Osteocyte (in vitro differentiated cells): Measurements from ENCODE around the gene STARD13. TPM values are rescaled to one million over a fixed set of nuclear protein-coding genes. Genes with fewer than 3 reads are reported as not detected.

Experiments
- DNase-seq: peaks from one replicate; pipeline ENCODE4 v3.0.0; 2021; ENCODE audit warnings: mixed read lengths; ENCODE audit not compliant: unreplicated experiment; ENCODE audit errors: extremely low spot score
- H3K27ac Mint-ChIP-seq: one replicate; pipeline ENCODE4 v1.8.0; 2021; ENCODE audit warnings: mild to moderate bottlenecking, mixed read lengths; ENCODE audit not compliant: unreplicated experiment
- H3K27me3 Mint-ChIP-seq: one replicate; pipeline ENCODE4 v1.8.0; 2021; ENCODE audit warnings: mixed read lengths; ENCODE audit not compliant: unreplicated experiment
- H3K36me3 Mint-ChIP-seq: one replicate; pipeline ENCODE4 v1.8.0; 2021; ENCODE audit warnings: mixed read lengths; ENCODE audit not compliant: unreplicated experiment
- H3K4me1 Mint-ChIP-seq: one replicate; pipeline ENCODE4 v1.8.0; 2021; ENCODE audit warnings: mixed read lengths; ENCODE audit not compliant: unreplicated experiment
- H3K4me3 Mint-ChIP-seq: one replicate; pipeline ENCODE4 v1.8.0; 2021; ENCODE audit warnings: mild to moderate bottlenecking, moderate library complexity, mixed read lengths; ENCODE audit not compliant: unreplicated experiment
- H3K9me3 Mint-ChIP-seq: one replicate; pipeline ENCODE4 v1.8.0; 2021; ENCODE audit warnings: mixed read lengths; ENCODE audit not compliant: unreplicated experiment
- total RNA-seq: library from RNA; stranded (reverse); gene quantifications from 2 replicates; pipeline ENCODE4 v1.2.1, GENCODE V29; 2021
- TF ChIP-seq, protein P1 (sequence below): fragments of 200-600 bp; sonication (generic); IDR thresholded peaks from 2 replicates; pipeline ENCODE4 v1.5.0; 2021; ENCODE audit warnings: antibody characterized with exemption, mild to moderate bottlenecking, moderate library complexity

The STARD13 gene
- total RNA-seq, 1 donor from 2014 or later, result 72.0 TPM

DNA sequence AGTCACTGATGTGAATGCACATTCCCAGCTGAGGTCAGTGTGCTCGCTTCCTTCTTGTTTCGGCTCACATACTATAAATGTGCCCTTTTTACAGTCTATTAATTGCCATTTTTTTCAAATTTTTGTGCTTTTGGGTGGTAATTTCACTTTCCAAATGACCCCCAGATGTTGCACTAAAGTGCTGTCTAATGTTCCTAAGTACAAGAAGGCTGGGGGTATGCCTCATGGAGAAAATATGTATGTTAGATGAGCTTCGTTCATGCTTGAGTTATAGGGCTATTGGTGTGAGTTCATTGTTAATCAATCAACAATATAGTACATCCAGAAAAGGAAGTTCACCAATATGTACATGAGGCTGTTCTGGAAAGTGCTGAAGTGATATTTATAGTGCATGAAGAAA is 184.7 kb downstream of the STARD13 start:
- H3K4me3 Mint-ChIP-seq, result no peak overlapping the region
- TF ChIP-seq, protein P1, sequence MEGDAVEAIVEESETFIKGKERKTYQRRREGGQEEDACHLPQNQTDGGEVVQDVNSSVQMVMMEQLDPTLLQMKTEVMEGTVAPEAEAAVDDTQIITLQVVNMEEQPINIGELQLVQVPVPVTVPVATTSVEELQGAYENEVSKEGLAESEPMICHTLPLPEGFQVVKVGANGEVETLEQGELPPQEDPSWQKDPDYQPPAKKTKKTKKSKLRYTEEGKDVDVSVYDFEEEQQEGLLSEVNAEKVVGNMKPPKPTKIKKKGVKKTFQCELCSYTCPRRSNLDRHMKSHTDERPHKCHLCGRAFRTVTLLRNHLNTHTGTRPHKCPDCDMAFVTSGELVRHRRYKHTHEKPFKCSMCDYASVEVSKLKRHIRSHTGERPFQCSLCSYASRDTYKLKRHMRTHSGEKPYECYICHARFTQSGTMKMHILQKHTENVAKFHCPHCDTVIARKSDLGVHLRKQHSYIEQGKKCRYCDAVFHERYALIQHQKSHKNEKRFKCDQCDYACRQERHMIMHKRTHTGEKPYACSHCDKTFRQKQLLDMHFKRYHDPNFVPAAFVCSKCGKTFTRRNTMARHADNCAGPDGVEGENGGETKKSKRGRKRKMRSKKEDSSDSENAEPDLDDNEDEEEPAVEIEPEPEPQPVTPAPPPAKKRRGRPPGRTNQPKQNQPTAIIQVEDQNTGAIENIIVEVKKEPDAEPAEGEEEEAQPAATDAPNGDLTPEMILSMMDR, result no peak
- DNase-seq, result no peak
- H3K4me1 Mint-ChIP-seq, result peaks cover 9% of the 10 kb centered on the region
- peaks cover 31% of the 10 kb centered on the region for H3K36me3 Mint-ChIP-seq
- peaks cover 14% of the 10 kb centered on the region for H3K9me3 Mint-ChIP-seq
- H3K27me3 Mint-ChIP-seq, result no peaks in the 10 kb centered on the region
- no peak overlapping the region for H3K27ac Mint-ChIP-seq

DNA sequence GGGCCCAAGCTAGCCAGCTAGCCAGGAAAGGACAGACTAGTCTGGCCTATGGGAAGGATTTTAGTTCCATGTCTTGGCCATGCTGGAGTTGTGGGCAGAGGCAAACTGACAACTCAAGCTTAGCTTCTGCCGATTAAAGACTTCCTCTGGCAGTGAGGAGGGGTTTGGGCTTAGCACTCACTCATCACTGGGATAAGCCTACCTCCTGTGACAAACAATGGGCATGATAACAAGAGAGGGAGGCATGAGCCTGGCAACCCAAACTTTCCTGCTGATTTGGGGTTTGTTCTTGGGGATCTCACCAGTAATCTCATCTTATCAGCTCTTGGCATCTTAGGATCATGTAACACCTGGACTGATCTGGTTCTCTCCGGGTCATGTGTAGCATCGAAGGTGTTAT is 185.7 kb downstream of the STARD13 start:
- H3K27ac Mint-ChIP-seq, result no peak overlapping the region
- no peak for DNase-seq
- no peak overlapping the region for H3K4me3 Mint-ChIP-seq
- peaks cover 23% of the 10 kb centered on the region for H3K36me3 Mint-ChIP-seq
- H3K4me1 Mint-ChIP-seq, result peaks cover 9% of the 10 kb centered on the region
- H3K27me3 Mint-ChIP-seq, result no peaks in the 10 kb centered on the region
- peaks cover 14% of the 10 kb centered on the region for H3K9me3 Mint-ChIP-seq
- TF ChIP-seq, protein P1, result no peak

DNA sequence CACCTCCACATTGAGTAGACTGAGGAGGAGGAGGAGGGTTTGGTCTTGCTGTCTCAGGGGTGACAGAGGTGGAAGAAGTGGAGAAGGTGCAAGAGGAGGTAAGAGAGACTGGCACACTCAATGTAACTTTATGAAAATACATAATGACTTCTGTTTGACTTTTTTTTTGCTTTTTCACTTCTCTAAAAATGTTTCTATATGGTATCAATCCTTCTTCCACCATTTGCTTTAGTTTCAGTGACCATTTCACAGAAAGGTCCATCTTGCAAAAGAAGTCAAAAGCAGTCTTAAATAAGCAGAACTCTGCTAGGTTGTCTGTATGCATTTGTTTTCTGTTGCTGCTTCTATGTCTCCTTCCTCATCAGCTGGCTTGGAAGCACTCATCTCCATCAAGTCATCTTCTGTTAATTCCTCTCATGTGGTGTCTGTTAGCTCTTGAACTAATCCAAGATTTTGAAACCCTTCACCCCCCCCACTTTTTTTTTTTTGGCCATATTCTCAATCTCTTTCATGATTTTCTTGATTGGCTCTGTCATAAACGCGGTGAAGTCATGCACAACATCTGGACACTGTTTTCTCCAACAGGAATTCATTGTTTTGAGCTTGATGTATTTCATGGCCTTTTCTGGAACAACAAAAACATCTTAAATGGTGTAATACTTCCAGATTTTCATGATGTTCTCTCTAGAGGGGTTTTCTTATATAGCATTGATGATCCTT is 188.5 kb downstream of the STARD13 start:
- TF ChIP-seq, protein P1, result no peak
- no peak for DNase-seq

DNA sequence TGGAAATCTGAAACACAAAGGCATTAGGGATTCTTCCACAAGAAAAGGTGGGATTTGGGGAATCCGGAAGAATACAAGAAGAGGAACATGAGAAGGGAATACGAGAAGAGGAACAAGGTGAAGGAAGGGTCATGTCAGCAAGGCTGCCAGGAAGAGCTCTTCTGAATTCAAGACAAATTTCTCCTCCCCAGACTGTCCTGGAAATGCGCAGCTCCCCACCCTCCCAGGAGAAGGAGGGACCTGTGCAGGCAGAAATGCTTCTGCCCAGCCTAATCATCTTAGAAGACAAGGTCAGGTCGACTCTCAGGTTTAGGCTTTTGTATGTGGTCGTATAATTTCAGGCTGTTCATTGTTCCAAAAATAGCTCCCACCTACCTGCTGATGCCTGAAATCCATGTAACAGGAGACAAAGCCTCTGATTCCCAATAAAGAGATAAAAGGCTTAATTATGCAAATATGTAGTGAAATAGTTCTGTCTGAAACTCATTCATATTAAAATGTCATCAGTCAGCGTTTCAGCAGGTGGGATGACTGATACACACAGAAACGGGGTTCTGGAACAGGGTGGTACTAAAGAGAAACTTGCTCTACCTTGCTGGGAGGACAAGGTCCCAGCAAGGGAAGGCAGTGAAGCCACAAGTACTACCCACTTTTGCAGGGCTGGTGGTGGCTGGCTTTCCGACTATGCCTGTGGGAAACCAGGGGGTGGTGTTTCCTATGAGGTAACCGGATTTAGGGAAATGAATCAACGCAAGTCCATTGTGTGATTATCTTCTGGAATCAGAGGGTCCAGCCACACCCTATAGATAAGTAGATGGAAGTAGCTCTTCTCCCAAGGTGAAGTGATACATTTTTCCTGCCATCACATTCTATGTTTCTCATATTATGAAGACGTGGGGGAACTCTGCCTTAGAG is 193.2 kb downstream of the STARD13 start:
- no peak for DNase-seq
- no peak overlapping the region for H3K4me3 Mint-ChIP-seq
- TF ChIP-seq, protein P1, result no peak
- H3K9me3 Mint-ChIP-seq, result peaks cover 5% of the 10 kb centered on the region
- H3K27me3 Mint-ChIP-seq, result no peaks in the 10 kb centered on the region
- no peaks in the 10 kb centered on the region for H3K36me3 Mint-ChIP-seq
- peaks cover 21% of the 10 kb centered on the region for H3K4me1 Mint-ChIP-seq
- H3K27ac Mint-ChIP-seq, result no peak overlapping the region

More for the DNA sequence above, 188.5 kb downstream of the STARD13 start:
- H3K27me3 Mint-ChIP-seq, result no peaks in the 10 kb centered on the region
- no peak overlapping the region for H3K27ac Mint-ChIP-seq
- H3K36me3 Mint-ChIP-seq, result peaks cover 2% of the 10 kb centered on the region
- peaks cover 19% of the 10 kb centered on the region for H3K9me3 Mint-ChIP-seq
- no peak overlapping the region for H3K4me3 Mint-ChIP-seq
- H3K4me1 Mint-ChIP-seq, result peaks cover 5% of the 10 kb centered on the region

DNA sequence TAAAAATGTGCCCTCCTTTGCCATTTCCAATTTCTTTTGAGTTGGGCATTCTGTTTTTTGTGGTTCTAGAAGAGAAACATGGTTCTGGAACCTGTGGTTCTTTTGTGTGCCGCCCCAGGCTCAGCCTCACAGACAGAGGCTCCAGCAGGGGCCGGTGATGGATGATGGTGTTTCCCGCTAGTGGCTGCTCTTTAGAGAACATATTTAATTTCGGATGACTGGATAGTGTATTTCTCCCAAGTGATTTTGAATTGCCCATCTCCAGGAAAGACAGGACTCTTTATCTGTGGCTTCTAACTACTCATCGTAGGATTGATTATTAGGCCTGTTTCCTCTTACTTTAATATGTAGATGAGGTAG is 194.2 kb downstream of the STARD13 start:
- Mint-ChIP-seq H3K4me1 (peaks cover 31% of the 10 kb centered on the region), H3K4me3 (no peak overlapping the region)

More for the DNA sequence above, 194.2 kb downstream of the STARD13 start:
- Mint-ChIP-seq H3K27me3 (no peaks in the 10 kb centered on the region), H3K27ac (no peak overlapping the region), H3K9me3 (peaks cover 5% of the 10 kb centered on the region), H3K36me3 (no peaks in the 10 kb centered on the region)
- TF ChIP-seq, protein P1, result no peak
- DNase-seq, result no peak
